Left lung (tissue), 10 donors: Measurements from ENCODE around the gene DYNC1LI2. TPM values are rescaled to one million over a fixed set of nuclear protein-coding genes. Genes with fewer than 3 reads are reported as not detected.

Source experiments
- ATAC-seq: fragments of 200-7000 bp; cut with Tn5 transposase; one replicate; pipeline ENCODE4 v1.9.1; 2020; ENCODE audit warnings: moderate library complexity
- DNase-seq, 4 donors: peaks; one replicate each; pipeline ENCODE4 v3.0.0-alpha.2; 2013 to 2020
- H3K27ac ChIP-seq, 2 donors: fragments of 200-600 bp; sonication (generic) in 1 of 2; one replicate each; pipeline versions ENCODE4 v1.5.0 to v1.8.0; 2020 to 2021
- H3K27me3 ChIP-seq, 2 donors: fragments of 200-600 bp; sonication (generic) in 1 of 2; one replicate each; pipeline versions ENCODE4 v1.5.0 to v1.8.0; 2020 to 2021
- H3K36me3 ChIP-seq, 2 donors: fragments of 200-600 bp; sonication (generic) in 1 of 2; one replicate each; pipeline versions ENCODE4 v1.5.0 to v1.8.0; 2020 to 2021
- H3K4me1 ChIP-seq, 2 donors: fragments of 200-600 bp; one replicate each; pipeline ENCODE4 v1.8.0; 2021
- H3K4me3 ChIP-seq, 2 donors: fragments of 200-600 bp; sonication (generic) in 1 of 2; one replicate each; pipeline versions ENCODE4 v1.5.0 to v1.8.0; 2020 to 2021; ENCODE audit warnings: mild to moderate bottlenecking in 1 of 2
- H3K9me3 ChIP-seq, 2 donors: fragments of 200-600 bp; sonication (generic) in 1 of 2; one replicate each; pipeline versions ENCODE4 v1.5.0 to v1.8.0; 2020 to 2021
- intact Hi-C, 2 donors: fragments of 100-400 bp; cut with DNase I; formaldehyde crosslinking; loops; one replicate each; pipeline versions ENCODE4 v1.11.2 to v1.14.2; 2022
- polyA plus RNA-seq, 6 donors: library from polyadenylated mRNA; unstranded; fragments of 120-200 nt; gene quantifications; one replicate each; pipeline ENCODE4 v1.2.1, GENCODE V29; 2013; ENCODE audit not compliant: insufficient read length in 6 of 6
- total RNA-seq, 2 donors: library from RNA; stranded (reverse); fragmentation: NEBNext Ultra II Directional; extraction: Animal tissue kit (Norgen Biotek cat#: 25700); gene quantifications; one replicate each; pipeline ENCODE4 v1.2.1, GENCODE V29; 2021
- TF ChIP-seq, protein P1 (sequence below), 2 donors: fragments of 200-600 bp; sonication (generic) in 1 of 2; IDR thresholded peaks; one replicate each; pipeline versions ENCODE4 v1.5.0 to v1.8.0; 2021; ENCODE audit warnings: antibody characterized with exemption in 2 of 2
- donor health status: DM: no; HTN: yes; CAD: no.
- donor health status: DM: no; HTN: no; CAD: no.

Gene DYNC1LI2
- total and polyA plus RNA-seq, 8 donors = 118 to 162 (median 145) TPM

DNA sequence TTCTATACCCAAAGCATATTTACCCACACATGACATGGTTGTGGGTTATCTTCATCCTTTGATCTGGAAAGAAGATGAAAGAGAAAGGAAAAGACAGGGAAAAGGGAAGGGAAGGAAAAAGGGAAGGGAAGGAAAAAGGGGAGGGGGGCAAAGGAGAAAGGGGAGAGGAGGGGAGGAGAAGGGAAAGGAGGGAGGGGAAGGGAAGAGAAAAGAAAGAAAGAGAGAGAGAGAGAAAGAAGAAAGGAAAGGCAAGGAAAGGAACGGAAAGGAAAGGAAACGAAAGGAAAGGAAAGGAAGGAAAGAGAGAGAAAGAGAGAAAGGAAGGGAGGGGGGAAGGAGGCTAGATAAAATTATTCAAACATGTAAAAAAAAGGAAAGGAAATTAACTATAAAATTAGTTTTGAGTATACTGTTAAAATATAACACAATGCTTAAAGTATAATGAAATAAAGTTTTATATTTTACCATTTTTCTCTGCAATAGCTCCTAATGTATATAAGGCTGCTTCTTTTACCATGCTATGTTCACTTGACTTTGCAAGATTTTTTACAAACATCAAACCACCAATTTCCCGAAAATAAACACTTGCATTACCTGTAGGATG lies 38.8 kb upstream of the DYNC1LI2 start:
- TF ChIP-seq, protein P1, sequence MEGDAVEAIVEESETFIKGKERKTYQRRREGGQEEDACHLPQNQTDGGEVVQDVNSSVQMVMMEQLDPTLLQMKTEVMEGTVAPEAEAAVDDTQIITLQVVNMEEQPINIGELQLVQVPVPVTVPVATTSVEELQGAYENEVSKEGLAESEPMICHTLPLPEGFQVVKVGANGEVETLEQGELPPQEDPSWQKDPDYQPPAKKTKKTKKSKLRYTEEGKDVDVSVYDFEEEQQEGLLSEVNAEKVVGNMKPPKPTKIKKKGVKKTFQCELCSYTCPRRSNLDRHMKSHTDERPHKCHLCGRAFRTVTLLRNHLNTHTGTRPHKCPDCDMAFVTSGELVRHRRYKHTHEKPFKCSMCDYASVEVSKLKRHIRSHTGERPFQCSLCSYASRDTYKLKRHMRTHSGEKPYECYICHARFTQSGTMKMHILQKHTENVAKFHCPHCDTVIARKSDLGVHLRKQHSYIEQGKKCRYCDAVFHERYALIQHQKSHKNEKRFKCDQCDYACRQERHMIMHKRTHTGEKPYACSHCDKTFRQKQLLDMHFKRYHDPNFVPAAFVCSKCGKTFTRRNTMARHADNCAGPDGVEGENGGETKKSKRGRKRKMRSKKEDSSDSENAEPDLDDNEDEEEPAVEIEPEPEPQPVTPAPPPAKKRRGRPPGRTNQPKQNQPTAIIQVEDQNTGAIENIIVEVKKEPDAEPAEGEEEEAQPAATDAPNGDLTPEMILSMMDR (IDR thresholded peaks at IDR 0.05) = no peak
- intact Hi-C loops = no loop called here
- DNase-seq (no peak), ATAC-seq (no peak)
- no peak overlapping the region for H3K4me3 ChIP-seq
- H3K27ac ChIP-seq = no peak overlapping the region
- H3K9me3 ChIP-seq = no peaks in the 10 kb centered on the region
- H3K36me3 ChIP-seq = no peaks in the 10 kb centered on the region
- H3K27me3 ChIP-seq = no peaks in the 10 kb centered on the region
- H3K4me1 ChIP-seq = no peaks in the 10 kb centered on the region

DNA sequence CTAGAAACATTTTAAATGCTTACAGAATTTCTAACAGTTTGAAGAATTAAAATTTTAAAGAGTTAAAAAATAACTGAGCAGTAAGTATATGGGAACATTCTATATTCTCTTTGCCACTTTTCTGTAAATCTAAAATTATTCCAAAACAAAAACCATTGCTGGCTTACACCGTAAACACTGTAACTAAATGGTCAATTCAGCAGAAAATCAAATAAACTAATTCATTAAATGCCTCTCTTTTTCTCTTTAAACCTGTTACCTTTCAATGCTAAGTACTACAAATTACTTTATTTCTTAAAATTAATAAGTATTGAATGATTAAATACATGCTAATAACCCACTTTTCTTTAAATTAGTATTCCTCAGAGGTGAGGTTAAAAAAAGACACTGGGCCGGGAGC lies 36.0 kb upstream of the DYNC1LI2 start:
- Histone ChIP-seq H3K27ac (no peak overlapping the region), H3K36me3 (no peaks in the 10 kb centered on the region), H3K27me3 (no peaks in the 10 kb centered on the region), H3K4me1 (no peaks in the 10 kb centered on the region), H3K9me3 (no peaks in the 10 kb centered on the region), H3K4me3 (no peak overlapping the region)
- no peak for ATAC-seq
- intact Hi-C loops = no loop called here
- TF ChIP-seq, protein P1 (IDR thresholded peaks at IDR 0.05) = no peak
- no peak for DNase-seq

DNA sequence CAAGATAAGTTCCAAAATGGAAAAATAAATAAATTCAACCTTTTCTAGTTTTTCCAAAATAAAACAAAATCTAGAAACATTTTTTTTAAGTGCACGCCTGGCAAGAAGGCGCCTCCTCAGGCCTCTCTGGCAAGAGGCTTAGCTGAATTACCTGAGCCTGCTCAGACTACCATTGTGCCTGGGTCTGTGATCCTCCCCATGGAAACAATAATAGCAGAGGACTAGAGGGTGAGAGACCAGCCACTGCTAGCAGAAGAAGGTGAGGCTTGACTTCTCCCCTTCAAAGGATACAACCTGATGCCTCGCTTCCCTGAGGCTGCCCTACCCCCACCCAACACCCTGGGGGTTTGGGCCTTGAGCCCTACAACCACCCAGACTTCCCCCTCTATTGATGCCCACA lies 35.1 kb upstream of the DYNC1LI2 start:
- no peak for ATAC-seq
- Histone ChIP-seq H3K36me3 (no peaks in the 10 kb centered on the region), H3K9me3 (no peaks in the 10 kb centered on the region), H3K27me3 (no peaks in the 10 kb centered on the region), H3K27ac (no peak overlapping the region), H3K4me3 (no peak overlapping the region), H3K4me1 (no peaks in the 10 kb centered on the region)
- intact Hi-C loops = no loop called here
- TF ChIP-seq, protein P1 (IDR thresholded peaks at IDR 0.05) = no peak
- DNase-seq = no peak

DNA sequence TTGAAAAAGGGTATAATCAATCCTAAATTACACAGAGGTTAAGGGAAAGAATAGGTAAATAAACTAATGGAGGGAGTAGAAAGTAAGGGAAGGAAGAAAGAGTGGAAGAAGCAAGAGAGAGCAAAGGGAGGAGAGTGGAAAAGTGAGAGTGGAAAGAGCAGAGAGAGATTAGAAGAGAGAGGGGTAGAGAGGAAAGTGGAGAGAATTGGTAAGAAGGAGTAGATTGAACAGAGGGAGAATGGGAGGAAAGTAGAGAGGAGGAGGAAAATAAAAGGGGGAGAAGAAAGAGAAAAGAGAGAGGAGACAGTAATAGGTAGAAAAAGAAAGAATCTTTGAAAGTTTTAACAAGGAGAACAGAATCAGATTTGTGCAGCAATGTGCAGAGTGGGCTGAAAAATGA lies 25.0 kb upstream of the DYNC1LI2 start:
- H3K9me3 ChIP-seq = no peaks in the 10 kb centered on the region
- no peak for ATAC-seq
- H3K27me3 ChIP-seq = no peaks in the 10 kb centered on the region
- no peak overlapping the region for H3K27ac ChIP-seq
- H3K4me1 ChIP-seq = no peaks in the 10 kb centered on the region
- intact Hi-C loops = no loop called here
- no peak for DNase-seq
- no peaks in the 10 kb centered on the region for H3K36me3 ChIP-seq
- no peak overlapping the region for H3K4me3 ChIP-seq
- TF ChIP-seq, protein P1 (IDR thresholded peaks at IDR 0.05) = no peak

DNA sequence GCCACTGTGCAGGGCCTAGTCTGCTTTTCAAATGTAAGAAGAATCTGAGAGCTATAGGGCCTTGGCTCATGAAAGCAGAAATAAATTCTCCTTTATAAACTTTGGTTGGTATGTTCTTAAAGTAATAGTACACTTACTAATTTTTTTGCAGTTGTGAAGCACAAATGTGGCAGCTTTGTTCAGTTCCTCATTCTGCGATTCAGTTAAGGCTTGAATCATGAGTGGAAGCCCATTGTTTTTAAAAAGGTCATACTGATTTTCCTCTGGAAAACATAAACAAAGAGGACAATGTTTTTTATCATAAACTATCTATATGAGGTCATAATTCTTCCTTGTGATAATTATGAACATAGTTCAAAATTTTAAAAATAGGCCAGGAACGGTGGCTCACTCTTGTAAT lies 23.6 kb upstream of the DYNC1LI2 start:
- Histone ChIP-seq H3K4me1 (no peaks in the 10 kb centered on the region), H3K27ac (no peak overlapping the region), H3K27me3 (no peaks in the 10 kb centered on the region), H3K9me3 (no peaks in the 10 kb centered on the region), H3K4me3 (no peak overlapping the region), H3K36me3 (no peaks in the 10 kb centered on the region)
- TF ChIP-seq, protein P1 (IDR thresholded peaks at IDR 0.05) = no peak
- ATAC-seq (no peak), DNase-seq (no peak)
- intact Hi-C loops = no loop called here
